GM21360 (cell line): Measurements from ENCODE around the gene APEX1.
"Not testable (repeated sequence)": the region's sequence is repeated elsewhere in the genome, so short reads cannot be mapped to it uniquely, and the experiment has no call there.

Source experiments
- ATAC-seq: cut with Tn5 transposase; IDR thresholded peaks from one replicate; pipeline ENCODE4 v1.9.1; 2021; ENCODE audit warnings: mild to moderate bottlenecking, moderate library complexity; ENCODE audit not compliant: unreplicated experiment

APEX1 gene

GRCh38 chr14:20472536-20473169, 17.6 kb downstream of the APEX1 start:
- ATAC-seq: no peak

- ATAC-seq: no peak
These were observed 21.8 kb downstream of the APEX1 start for GRCh38 chr14:20476776-20477175.

- ATAC-seq: no peak
These were observed 22.3 kb downstream of the APEX1 start for GRCh38 chr14:20477211-20477876.

GRCh38 chr14:20478894-20479293, 23.9 kb downstream of the APEX1 start:
- no peak for ATAC-seq

GRCh38 chr14:20482382-20482781, 27.4 kb downstream of the APEX1 start:
- ATAC-seq: no peak

- ATAC-seq: no peak
These were observed 30.9 kb downstream of the APEX1 start for GRCh38 chr14:20485900-20486299.

- ATAC-seq: no peak
These were observed 31.8 kb downstream of the APEX1 start for GRCh38 chr14:20486684-20487395.

GRCh38 chr14:20487396-20487725, 32.3 kb downstream of the APEX1 start:
- no peak for ATAC-seq

GRCh38 chr14:20489093-20489994, 34.3 kb downstream of the APEX1 start:
- ATAC-seq: peak; percentile 36

- ATAC-seq: no peak
These were observed 35.5 kb downstream of the APEX1 start for GRCh38 chr14:20490563-20490962.

GRCh38 chr14:20492486-20492885, 37.5 kb downstream of the APEX1 start:
- ATAC-seq: no peak

- ATAC-seq: no peak
These were observed 38.6 kb downstream of the APEX1 start for GRCh38 chr14:20493634-20494033.

GRCh38 chr14:20494935-20495766, 40.1 kb downstream of the APEX1 start:
- no peak for ATAC-seq

- no peak for ATAC-seq
These were observed 43.6 kb downstream of the APEX1 start for GRCh38 chr14:20498622-20499021.

- ATAC-seq: no peak
These were observed 44.1 kb downstream of the APEX1 start for GRCh38 chr14:20499108-20499507.

GRCh38 chr14:20499881-20500280, 44.9 kb downstream of the APEX1 start:
- ATAC-seq: no peak

GRCh38 chr14:20501346-20501745, 46.3 kb downstream of the APEX1 start:
- ATAC-seq: no peak

- no peak for ATAC-seq
These were observed 48.9 kb downstream of the APEX1 start for GRCh38 chr14:20503898-20504297.

- not testable (repeated sequence) for ATAC-seq
These were observed 51.2 kb downstream of the APEX1 start for GRCh38 chr14:20506276-20506675.

GRCh38 chr14:20506752-20507151, 51.7 kb downstream of the APEX1 start:
- not testable (repeated sequence) for ATAC-seq
